ENCODE data around the gene REXO5. TPM values are rescaled to one million over a fixed set of nuclear protein-coding genes. Genes with fewer than 3 reads are reported as not detected.

REXO5 gene
- total and polyA plus RNA-seq, 9 of the 15 experiments (the other 6 are each of a cell fraction or from before 2014, with no cell fraction given), result 10.5 to 45.1 (median 25.4) TPM

DNA sequence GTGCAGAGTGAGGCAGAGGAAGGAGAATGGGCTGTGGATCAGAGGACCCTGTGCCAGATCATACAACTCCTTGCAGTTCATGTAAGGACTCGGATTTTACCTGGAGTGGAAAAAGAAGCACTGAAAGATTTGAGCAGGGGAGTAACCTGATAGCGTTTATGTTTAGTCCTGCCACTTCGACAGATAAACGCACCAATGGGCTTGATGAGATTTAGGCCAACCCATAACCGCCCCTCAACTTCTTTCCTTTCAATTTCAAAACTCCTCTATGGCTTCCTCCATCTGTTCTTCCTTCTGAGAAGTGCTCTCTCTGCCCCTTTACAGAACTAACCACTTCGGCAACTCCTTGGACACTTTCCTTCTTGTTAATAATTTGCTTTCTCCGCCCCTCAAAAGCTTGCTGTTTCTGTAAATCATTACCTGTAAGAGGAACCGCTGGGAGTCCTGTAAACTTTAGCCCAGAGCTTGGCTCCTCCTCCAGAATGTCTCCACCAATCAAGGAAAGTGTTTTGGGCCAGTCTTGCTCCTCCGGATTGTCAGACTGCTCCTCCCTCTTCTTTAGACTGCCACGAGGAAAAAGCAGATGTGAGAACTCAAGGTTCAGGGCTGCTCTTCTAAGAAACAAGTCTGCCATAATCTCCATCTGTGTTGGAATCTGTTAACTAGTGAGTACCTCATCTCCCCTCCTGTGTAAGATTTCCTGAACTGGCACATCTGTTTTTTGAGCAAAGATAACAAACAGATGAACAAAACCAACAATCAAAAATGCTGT is 42.7 kb upstream of the REXO5 start, which contains the start of gene ACSM3 (continued):
- TF ChIP-seq, protein P1, sequence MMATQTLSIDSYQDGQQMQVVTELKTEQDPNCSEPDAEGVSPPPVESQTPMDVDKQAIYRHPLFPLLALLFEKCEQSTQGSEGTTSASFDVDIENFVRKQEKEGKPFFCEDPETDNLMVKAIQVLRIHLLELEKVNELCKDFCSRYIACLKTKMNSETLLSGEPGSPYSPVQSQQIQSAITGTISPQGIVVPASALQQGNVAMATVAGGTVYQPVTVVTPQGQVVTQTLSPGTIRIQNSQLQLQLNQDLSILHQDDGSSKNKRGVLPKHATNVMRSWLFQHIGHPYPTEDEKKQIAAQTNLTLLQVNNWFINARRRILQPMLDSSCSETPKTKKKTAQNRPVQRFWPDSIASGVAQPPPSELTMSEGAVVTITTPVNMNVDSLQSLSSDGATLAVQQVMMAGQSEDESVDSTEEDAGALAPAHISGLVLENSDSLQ (IDR thresholded peaks at IDR 0.05), result peak; percentile 84
- no peak for TF ChIP-seq TCF3 (CRISPR knock-in tag; IDR thresholded peaks at IDR 0.05)
- no peak for TF ChIP-seq SRSF3 (IDR thresholded peaks at IDR 0.05; ENCODE audit: insufficient read depth, low read length)
- TF ChIP-seq, protein P2, sequence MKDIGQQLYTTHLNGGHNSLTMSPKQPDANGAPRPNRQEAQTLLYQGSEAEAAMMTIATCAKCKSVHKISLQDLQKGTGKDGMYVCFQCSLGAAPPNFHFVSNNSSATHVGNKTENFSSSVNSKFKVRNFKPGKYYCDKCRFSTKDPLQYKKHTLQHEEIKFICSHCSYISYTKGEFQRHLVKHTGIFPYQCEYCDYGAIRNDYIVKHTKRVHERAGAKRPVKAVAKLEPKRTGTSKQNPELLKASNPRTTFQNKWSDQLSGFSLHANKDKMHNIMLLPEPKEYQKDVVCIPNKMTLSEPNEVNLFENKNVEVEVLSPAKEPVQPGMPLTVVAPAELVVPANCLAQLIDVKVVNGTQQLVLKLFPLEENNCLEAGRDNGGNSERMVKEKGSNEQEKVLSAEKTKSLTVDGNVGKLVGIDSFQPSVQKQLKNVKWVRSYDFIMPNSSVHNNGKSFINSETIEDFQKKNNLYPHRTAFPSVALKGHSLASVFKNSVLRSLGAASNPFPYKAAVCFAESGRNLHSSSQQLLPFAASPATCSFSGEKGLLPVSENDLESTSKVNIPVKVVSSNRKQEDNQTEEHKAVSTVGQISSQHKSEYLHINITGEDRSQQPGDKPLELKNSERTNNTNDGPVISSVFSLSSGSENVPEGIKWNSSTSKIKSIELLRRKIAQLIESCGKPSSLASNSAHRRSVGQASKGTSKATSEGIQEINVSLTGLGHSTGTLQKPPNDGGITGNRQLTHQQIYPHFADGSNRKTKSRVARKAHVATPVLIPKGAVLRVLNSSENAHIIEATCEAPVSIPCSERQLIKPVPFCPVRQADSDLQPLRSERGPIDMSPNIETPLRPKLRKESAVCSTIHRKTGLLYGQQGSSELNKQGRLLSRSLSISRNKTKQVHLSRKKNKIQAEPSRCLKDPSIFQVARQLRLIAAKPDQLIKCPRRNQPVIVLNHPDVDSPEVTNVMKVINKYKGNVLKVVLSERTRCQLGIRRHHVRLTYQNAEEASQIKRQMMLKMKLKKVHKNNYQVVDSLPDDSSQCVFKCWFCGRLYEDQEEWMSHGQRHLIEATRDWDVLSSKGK (CRISPR knock-in tag; IDR thresholded peaks at IDR 0.05), result 0 out of 2 replicates have a peak, but pooled peaks have one; percentile 43
- TF ChIP-seq ZNF354B (CRISPR knock-in tag; IDR thresholded peaks at IDR 0.05), result no peak
- TF ChIP-seq, protein P3, sequence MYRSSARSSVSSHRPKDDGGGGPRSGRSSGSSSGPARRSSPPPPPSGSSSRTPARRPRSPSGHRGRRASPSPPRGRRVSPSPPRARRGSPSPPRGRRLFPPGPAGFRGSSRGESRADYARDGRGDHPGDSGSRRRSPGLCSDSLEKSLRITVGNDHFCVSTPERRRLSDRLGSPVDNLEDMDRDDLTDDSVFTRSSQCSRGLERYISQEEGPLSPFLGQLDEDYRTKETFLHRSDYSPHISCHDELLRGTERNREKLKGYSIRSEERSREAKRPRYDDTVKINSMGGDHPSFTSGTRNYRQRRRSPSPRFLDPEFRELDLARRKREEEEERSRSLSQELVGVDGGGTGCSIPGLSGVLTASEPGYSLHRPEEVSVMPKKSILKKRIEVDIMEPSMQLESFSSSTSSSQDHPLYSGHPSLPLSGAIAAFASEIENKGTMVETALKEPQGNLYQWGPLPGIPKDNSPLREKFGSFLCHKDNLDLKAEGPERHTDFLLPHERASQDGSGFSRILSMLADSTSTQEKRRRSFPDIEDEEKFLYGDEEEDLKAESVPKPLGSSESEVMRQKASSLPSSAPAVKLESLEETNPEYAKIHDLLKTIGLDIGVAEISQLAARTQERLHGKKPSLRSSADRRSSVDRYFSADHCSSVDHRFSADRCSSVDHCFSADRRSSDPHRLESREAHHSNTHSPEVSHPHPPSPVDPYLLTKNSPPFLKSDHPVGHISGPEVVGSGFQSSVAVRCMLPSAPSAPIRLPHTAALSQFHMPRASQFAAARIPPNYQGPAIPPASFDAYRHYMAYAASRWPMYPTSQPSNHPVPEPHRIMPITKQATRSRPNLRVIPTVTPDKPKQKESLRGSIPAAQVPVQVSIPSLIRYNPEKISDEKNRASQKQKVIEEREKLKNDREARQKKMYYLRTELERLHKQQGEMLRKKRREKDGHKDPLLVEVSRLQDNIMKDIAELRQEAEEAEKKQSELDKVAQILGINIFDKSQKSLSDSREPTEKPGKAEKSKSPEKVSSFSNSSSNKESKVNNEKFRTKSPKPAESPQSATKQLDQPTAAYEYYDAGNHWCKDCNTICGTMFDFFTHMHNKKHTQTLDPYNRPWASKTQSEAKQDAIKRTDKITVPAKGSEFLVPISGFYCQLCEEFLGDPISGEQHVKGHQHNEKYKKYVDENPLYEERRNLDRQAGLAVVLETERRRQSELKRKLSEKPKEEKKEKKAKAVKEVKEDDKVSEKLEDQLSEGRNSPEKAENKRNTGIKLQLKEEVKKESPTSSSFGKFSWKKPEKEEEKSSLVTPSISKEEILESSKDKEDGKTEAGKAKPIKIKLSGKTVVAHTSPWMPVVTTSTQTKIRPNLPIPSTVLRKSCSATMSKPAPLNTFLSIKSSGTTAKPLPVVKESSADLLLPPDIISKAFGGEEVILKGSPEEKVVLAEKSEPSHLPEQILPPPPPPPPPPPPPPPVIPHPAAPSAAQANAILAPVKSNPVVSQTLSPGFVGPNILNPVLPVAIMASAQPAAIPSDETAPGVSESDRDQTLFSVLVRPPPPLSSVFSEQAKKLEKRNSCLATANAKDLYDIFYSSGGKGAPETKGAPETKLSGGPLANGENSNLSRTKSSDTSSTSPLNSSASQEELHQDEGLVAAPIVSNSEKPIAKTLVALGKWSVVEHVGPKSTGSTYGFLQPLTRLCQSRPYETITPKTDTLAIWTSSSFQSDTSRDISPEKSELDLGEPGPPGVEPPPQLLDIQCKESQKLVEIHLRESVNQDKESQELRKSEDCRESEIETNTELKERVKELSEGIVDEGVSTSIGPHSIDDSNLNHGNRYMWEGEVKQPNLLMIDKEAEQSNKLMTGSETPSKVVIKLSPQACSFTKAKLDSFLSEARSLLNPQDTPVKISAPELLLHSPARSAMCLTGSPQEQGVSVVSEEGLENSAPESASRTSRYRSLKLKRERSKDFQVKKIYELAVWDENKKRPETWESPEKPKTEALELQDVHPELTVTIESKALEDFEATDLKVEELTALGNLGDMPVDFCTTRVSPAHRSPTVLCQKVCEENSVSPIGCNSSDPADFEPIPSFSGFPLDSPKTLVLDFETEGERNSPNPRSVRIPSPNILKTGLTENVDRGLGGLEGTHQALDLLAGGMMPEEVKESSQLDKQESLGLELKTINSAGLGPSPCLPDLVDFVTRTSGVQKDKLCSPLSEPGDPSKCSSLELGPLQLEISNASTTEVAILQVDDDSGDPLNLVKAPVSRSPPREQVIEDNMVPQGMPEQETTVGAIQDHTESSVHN (IDR thresholded peaks at IDR 0.05; ENCODE audit: borderline replicate concordance in 1 of 2, low read depth in 1 of 2), result no peak
- TF ChIP-seq PCBP1 (IDR thresholded peaks at IDR 0.05; ENCODE audit: low read depth, low read length, poor library complexity, severe bottlenecking), result no peak
- no peak for TF ChIP-seq RBM39 (optimal IDR thresholded peaks at IDR 0.05; ENCODE audit: low read depth, low read length)
- no peak for TF ChIP-seq HDAC3 (IDR thresholded peaks at IDR 0.05; ENCODE audit: borderline replicate concordance, partially characterized antibody)
- TF ChIP-seq KAT8 (IDR thresholded peaks at IDR 0.05; ENCODE audit: low read depth), result no peak
- no peak for TF ChIP-seq ETV5 (CRISPR knock-in tag; IDR thresholded peaks at IDR 0.05; ENCODE audit: low read depth)
- TF ChIP-seq NONO (IDR thresholded peaks at IDR 0.05; ENCODE audit: low read depth in 2 of 2, low read length in 1 of 2), result no peak
